ENCODE results near the gene TMEM143. TPM values are rescaled to one million over a fixed set of nuclear protein-coding genes. Genes with fewer than 3 reads are reported as not detected.

The TMEM143 gene
- total and polyA plus RNA-seq, 2 of the 8 experiments (the other 6 are each of a cell fraction or from before 2014, with no cell fraction given): 14.2 to 19.1 TPM

DNA sequence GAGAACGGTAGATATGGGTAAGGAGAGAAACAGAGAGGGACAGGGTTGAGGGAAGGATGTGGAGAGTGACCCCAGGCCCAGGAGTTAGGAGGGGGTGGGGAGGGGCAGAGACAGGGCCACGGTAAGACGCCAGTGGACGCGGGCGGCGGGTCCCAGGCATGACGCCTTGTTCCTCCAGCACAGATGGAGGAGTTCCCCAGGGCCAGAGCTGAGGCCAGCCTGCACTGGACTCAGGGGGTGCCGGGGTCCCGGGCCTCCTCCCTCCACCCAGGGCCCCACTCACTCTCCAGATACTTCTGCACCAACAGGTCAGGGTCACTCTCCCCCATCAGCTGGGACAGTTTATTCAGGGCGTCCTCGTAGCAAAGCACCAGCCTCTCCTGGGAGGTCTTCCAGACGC is 60.4 kb downstream of the TMEM143 start (continued):
- TF ChIP-seq, protein P1, sequence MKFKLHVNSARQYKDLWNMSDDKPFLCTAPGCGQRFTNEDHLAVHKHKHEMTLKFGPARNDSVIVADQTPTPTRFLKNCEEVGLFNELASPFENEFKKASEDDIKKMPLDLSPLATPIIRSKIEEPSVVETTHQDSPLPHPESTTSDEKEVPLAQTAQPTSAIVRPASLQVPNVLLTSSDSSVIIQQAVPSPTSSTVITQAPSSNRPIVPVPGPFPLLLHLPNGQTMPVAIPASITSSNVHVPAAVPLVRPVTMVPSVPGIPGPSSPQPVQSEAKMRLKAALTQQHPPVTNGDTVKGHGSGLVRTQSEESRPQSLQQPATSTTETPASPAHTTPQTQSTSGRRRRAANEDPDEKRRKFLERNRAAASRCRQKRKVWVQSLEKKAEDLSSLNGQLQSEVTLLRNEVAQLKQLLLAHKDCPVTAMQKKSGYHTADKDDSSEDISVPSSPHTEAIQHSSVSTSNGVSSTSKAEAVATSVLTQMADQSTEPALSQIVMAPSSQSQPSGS (IDR thresholded peaks at IDR 0.05; ENCODE audit: low read length): no peak
- no peak for TF ChIP-seq TAF1 (IDR thresholded peaks at IDR 0.05; ENCODE audit: low read depth, low read length)
- TF ChIP-seq TBP (IDR thresholded peaks at IDR 0.05; ENCODE audit: low read depth, low read length): no peak
- no peak for TF ChIP-seq RFX5 (IDR thresholded peaks at IDR 0.05; ENCODE audit: borderline replicate concordance, low read depth, low read length)
- no peak for TF ChIP-seq CHD1 (IDR thresholded peaks at IDR 0.05; ENCODE audit: low read depth, low read length)
- TF ChIP-seq, protein P2, sequence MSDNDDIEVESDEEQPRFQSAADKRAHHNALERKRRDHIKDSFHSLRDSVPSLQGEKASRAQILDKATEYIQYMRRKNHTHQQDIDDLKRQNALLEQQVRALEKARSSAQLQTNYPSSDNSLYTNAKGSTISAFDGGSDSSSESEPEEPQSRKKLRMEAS (IDR thresholded peaks at IDR 0.05): no peak
- TF ChIP-seq YY1 (IDR thresholded peaks at IDR 0.05; ENCODE audit: low read depth, low read length): no peak
- no peak for TF ChIP-seq SP4 (IDR thresholded peaks at IDR 0.05; ENCODE audit: low read length)
- TF ChIP-seq RNF2 (IDR thresholded peaks at IDR 0.05; ENCODE audit: borderline replicate concordance, low read depth, low read length, missing control alignments, poor library complexity, severe bottlenecking): no peak
